ENCODE results near the gene P4HTM.

- TF ChIP-seq POLR2A (IDR thresholded peaks at IDR 0.05; ENCODE audit: low read depth, low read length) (peak; percentile 96), POLR2AphosphoS5 (IDR thresholded peaks at IDR 0.05; ENCODE audit: insufficient read depth, low read depth, low read length) (peak; percentile 86), CTCF (IDR thresholded peaks at IDR 0.05; ENCODE audit: extremely low read depth in 1 of 2, insufficient read depth in 1 of 2, low read depth in 1 of 2, low read length in 2 of 2) (peak; percentile 99), EZH2 (IDR thresholded peaks at IDR 0.05; ENCODE audit: borderline replicate concordance, low read depth, low read length, severe bottlenecking) (no peak), MYC (IDR thresholded peaks at IDR 0.05; ENCODE audit: low read depth, low read length) (peak; percentile 85)
Measured at GRCh38 chr3:49021813-49022687, 32.0 kb downstream of the P4HTM start, which contains the start of gene NDUFAF3.

Data from endothelial cell of umbilical vein (primary cell).